HFF-Myc (cell line): Measurements from ENCODE around the gene CWF19L1.

Experiments
- DNase-seq: peaks from one replicate; pipeline ENCODE4 v3.0.0-alpha.2; 2011; ENCODE audit warnings: low read depth; ENCODE audit errors: extremely low read depth
- H3K4me3 ChIP-seq: replicated peaks from 2 replicates; pipeline ENCODE4 v1.5.1; 2011; ENCODE audit warnings: low read depth, mild to moderate bottlenecking, control low read depth, low read length
- TF ChIP-seq, protein P1 (sequence below): IDR thresholded peaks from 2 replicates; pipeline ENCODE4 v1.5.1; 2012; ENCODE audit warnings: mild to moderate bottlenecking, low read depth, low read length, control low read depth; ENCODE audit errors: missing control alignments

The CWF19L1 gene

GRCh38 chr10:100223879-100224278 is 43.6 kb downstream of the CWF19L1 start:
- no peak overlapping the region for H3K4me3 ChIP-seq
- TF ChIP-seq, protein P1, sequence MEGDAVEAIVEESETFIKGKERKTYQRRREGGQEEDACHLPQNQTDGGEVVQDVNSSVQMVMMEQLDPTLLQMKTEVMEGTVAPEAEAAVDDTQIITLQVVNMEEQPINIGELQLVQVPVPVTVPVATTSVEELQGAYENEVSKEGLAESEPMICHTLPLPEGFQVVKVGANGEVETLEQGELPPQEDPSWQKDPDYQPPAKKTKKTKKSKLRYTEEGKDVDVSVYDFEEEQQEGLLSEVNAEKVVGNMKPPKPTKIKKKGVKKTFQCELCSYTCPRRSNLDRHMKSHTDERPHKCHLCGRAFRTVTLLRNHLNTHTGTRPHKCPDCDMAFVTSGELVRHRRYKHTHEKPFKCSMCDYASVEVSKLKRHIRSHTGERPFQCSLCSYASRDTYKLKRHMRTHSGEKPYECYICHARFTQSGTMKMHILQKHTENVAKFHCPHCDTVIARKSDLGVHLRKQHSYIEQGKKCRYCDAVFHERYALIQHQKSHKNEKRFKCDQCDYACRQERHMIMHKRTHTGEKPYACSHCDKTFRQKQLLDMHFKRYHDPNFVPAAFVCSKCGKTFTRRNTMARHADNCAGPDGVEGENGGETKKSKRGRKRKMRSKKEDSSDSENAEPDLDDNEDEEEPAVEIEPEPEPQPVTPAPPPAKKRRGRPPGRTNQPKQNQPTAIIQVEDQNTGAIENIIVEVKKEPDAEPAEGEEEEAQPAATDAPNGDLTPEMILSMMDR, result no peak
- DNase-seq, result no peak

- TF ChIP-seq, protein P1, result no peak
- no peak overlapping the region for H3K4me3 ChIP-seq
- DNase-seq, result no peak
Observed at GRCh38 chr10:100222529-100222928, 44.9 kb downstream of the CWF19L1 start.

- TF ChIP-seq, protein P1, result no peak
- no peak for DNase-seq
- no peak overlapping the region for H3K4me3 ChIP-seq
Observed at GRCh38 chr10:100216006-100216405, 51.4 kb downstream of the CWF19L1 start.

DNA sequence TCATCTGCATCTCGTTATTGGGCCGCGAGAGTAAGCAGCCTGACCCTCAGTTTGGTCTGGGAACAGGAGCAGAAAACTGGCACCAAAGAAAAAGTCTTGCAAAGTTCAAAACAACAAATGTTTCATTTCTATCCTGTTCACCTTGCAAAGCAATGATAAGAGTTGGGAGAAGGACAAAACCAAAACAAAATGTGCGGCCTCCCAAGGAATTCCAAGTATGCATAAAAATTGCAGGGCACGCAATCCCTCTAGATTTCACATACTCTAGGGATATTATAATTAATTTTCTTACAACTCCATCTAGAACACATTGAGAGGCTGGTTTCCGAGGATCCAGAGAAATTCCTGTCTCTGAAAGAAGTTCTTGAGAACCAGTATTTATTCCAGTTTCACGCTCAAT is 58.1 kb downstream of the CWF19L1 start:
- no peak for DNase-seq
- TF ChIP-seq, protein P1, result no peak
- no peak overlapping the region for H3K4me3 ChIP-seq

DNA sequence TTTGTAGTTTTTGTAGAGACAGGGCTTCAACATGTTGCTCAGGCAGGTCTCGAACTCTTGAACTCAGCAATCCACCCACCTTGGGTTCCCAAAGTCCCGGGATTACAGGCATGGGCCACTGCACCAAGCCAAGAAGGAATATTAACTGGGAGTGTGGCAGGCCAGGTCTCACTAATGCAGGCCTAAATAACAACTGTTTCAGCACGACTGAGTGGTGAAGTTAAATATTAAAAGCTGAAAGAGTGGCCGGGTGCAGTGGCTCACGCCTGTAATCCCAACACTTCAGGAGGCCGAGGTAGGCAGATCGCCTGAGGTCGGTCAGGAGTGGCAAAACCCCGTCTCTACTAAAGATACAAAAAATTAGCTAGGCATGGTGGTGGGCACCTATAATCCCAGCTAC is 59.2 kb downstream of the CWF19L1 start:
- no peak for DNase-seq
- no peak overlapping the region for H3K4me3 ChIP-seq
- TF ChIP-seq, protein P1, result no peak

DNA sequence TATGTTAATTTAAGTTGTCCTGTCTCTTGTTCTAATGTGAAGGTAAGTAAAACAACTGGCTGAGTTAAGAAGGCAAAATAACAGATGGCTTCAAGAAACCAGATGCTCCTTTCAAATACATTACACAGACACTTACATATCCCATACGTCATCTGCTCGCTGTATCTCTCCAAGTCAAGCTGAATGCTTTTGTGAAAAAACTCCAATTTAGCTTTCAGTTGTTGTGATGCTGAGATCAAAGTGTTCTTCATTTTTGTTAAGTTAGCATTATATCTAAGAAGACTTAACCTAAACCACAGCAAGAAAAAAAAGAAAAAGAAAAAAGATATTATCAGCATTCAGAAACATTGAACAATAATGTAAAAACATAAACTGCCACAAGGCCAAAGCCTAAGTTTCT is 63.1 kb downstream of the CWF19L1 start:
- DNase-seq, result no peak
- TF ChIP-seq, protein P1, result no peak
- H3K4me3 ChIP-seq, result no peak overlapping the region

DNA sequence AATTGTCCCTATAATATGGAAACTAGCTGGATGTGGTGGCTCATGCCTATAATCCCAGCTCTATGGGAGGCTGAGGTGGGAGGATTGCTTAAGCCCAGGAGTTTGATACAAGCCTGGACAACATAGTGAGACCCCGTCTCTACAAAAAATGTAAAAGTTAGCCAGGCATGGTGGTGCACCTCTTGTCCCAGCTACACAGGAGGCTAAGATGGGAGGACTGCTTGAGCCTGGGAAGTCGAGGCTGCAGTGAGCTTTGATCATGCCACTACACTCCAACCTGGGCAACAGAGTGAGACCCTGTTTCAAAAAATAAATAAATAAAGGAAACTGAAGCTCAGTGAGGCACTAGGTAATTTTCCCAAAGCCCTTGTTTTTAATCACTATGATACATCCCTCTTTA is 65.9 kb downstream of the CWF19L1 start:
- no peak overlapping the region for H3K4me3 ChIP-seq
- TF ChIP-seq, protein P1, result no peak
- no peak for DNase-seq
